ENCODE data around the gene DLG2.

DNA sequence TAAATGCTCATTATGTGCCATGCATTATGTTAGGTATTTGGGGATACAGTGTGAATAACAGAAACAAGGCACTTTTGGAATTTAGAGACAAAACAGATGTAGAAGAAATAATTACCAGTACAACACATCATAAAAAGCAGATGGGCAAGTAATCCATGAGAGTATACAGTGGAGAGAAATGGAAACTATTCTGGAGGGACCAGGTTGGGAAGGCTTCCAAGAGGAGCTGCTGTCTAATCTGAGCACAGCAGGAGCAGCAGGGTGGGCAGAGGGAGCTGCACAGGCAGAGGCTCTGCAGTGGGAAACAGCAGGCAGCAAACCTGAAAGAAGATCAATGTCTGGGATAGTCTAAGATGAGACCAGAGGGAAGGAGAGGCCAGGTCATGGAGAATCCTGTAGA is 2072.3 kb downstream of the DLG2 start:
- TF ChIP-seq, protein P1, sequence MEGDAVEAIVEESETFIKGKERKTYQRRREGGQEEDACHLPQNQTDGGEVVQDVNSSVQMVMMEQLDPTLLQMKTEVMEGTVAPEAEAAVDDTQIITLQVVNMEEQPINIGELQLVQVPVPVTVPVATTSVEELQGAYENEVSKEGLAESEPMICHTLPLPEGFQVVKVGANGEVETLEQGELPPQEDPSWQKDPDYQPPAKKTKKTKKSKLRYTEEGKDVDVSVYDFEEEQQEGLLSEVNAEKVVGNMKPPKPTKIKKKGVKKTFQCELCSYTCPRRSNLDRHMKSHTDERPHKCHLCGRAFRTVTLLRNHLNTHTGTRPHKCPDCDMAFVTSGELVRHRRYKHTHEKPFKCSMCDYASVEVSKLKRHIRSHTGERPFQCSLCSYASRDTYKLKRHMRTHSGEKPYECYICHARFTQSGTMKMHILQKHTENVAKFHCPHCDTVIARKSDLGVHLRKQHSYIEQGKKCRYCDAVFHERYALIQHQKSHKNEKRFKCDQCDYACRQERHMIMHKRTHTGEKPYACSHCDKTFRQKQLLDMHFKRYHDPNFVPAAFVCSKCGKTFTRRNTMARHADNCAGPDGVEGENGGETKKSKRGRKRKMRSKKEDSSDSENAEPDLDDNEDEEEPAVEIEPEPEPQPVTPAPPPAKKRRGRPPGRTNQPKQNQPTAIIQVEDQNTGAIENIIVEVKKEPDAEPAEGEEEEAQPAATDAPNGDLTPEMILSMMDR (IDR thresholded peaks at IDR 0.05; ENCODE audit: low read length) = no peak
- TF ChIP-seq EZH2 (IDR thresholded peaks at IDR 0.05; ENCODE audit: borderline replicate concordance, low read length) = no peak

All from OCI-LY1 (cell line).